GM21619 (cell line): Measurements from ENCODE around the gene BABAM1.

Source experiments
- ATAC-seq: cut with Tn5 transposase; IDR thresholded peaks from one replicate; pipeline ENCODE4 v1.9.1; 2021; ENCODE audit not compliant: unreplicated experiment

Gene BABAM1

DNA sequence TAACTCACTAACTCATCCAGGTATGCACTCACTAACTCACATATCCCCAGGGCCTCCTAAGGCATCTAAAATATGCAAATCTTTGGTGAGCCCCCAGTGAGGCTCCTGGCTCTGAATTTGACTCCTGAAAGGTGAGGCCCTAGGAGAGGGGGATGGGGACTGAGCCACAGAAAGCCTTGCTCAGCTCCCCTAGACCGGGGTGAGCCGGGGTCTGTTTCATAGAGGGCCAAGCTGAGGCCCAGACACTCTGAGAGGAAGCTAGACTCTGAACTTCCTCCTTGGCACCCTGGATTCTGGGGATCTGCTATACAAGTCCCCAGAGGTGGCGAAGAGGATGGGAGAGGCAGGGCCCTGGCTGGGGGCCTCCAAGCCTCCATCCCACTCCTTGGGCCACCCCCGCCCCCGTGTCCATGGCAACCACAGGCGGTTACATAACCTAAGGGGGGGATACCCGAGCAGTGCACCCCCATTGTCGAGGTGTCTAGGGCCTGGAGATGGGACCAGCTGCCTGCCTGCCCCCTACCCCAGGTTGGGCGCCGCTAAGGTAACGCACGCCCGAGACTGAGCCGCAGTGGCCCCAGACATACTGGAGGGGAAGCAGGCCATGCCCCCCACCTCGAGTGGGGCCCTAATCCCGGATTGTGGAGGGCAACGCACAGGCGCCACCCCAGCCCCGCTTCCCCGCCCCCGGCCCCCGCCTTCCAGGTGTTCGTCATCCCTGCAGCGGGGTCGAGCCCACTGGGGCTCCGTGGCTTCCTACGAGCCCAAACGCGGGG is 35.3 kb downstream of the BABAM1 start:
- ATAC-seq, result no peak

- peak; percentile 52 for ATAC-seq
Observed at GRCh38 chr19:17303167-17303939, 36.1 kb downstream of the BABAM1 start, which contains the start of gene ABHD8. Gene ABHD8 (minus strand): TSS chr19:17303425. CDS start chr19:17301616, 1,809 bp downstream.

GRCh38 chr19:17303940-17304267 is 36.7 kb downstream of the BABAM1 start:
- ATAC-seq, result no peak

- ATAC-seq, result no peak
Observed at GRCh38 chr19:17304386-17305215, 37.4 kb downstream of the BABAM1 start.

- no peak for ATAC-seq
Observed at GRCh38 chr19:17305216-17305516, 37.9 kb downstream of the BABAM1 start.

DNA sequence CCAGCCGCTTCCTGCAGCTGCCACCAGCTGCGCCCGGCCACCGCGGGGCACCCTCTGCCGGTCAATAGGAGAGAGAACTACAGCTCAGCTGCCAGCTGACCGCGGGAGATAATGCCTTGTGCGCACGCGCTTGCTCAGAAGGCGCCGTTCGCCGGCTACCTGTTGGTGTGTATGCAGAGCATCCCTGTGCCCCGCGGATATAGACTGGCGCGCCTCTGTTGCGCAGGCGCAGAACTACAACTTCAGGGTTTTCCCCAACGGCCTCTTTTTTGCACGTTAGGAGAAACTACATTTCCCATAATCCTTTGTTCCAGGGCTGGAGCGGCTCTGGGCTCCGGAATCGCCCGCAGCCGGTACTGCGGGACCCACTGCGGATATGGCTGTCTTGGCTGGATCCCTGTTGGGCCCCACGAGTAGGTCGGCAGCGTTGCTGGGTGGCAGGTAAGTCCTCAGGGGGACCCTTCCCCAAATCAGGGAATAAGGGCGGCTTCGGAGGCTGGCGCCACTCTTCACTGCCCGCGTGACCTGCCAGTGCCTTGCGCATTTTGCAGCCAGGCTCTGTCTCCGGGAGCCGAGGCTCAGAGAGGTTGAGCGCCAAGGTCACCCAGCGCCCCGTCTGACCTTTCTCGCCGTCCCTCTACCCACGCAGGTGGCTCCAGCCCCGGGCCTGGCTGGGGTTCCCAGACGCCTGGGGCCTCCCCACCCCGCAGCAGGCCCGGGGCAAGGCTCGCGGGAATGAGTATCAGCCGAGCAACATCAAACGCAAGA is 38.5 kb downstream of the BABAM1 start, which contains the start of gene MRPL34:
Gene MRPL34, plus strand, starts transcription at position 356 of the 768 bp plus-strand sequence. Its CDS starts 21 bp downstream, at position 377.
- peak; percentile 52 for ATAC-seq

DNA sequence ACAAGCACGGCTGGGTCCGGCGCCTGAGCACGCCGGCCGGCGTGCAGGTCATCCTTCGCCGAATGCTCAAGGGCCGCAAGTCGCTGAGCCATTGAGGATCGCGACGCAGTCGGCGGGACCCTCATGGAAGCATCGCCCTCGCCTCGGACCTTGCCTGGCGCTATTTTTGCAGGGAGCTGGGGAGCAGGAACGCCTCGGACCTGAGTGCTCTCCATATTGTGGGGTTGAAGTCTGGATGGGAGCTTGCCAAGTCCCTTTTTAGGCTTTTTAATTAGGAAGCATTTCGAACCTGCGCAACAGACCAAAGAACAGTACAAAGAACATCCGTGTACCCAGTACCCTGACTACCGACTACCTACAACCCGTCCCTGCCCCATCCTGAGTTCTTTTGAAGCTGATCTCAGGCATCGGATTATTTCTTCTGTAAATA is 39.1 kb downstream of the BABAM1 start:
- no peak for ATAC-seq

DNA sequence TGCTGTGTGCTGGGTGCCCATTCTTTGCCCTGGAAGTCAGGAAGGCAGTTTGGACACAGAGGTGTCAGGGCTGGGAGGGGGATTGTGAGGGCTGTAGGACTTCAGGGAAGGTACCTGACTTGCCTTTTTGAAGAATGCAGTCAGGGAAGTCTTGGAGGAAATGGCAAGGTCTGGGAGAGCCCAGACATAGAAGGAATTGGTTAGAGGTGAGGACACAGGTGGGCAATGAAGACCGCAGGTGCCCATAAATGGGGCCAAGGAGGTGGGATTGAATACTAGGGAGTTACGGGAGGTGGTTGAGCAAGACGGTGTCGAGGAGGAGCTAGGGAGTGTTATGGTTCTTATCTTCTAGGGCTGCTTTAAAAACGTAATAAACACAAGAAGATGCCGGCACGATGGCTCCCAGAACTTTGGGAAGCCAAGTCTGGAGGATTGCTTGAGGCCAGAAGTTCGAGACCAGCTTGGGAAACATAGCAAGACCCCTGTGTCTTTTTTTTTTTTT is 40.7 kb downstream of the BABAM1 start:
- ATAC-seq, result no peak

DNA sequence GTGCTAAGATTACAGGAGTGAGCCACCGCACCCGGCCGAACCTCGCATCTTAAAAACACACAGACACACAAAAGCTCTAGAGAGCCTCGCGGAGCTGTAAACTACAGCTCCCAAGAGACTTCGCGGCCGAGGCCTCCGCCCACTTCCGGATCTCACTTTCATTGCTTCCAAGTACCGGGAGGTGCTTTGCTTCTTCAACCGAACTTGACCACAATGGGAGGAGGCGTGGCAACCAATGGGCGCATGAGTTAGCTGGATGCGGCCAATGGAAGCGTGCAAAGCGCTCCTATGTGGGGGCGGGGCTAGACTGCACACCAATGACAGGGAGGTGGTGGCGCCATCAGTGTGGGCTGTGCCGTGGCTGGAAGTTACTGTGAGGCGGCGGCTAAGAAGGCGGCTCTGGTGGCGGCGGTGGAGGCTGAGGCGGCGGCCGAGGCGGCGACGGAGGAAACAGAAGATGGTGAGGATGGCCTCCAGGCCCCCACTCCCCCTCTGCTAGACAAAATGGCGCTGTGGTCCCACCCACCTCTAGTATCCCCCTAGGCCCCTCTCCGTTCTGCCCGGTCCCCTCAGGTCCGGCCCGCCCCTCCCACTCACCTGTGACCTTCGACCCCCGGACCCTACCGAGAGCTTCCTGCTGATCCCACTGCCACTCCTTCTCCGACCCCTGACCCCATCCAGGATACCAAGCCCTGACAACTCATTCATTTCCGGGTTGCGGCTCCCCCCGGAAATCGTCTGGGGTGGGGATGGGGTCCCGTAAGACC is 42.1 kb downstream of the BABAM1 start, which contains the start of gene DDA1:
Gene DDA1, plus strand, starts transcription at position 366 of the 767 bp plus-strand sequence. Its CDS starts 92 bp downstream, at position 458.
- peak; percentile 54 for ATAC-seq

GRCh38 chr19:17309965-17310461 is 42.8 kb downstream of the BABAM1 start:
- no peak for ATAC-seq

DNA sequence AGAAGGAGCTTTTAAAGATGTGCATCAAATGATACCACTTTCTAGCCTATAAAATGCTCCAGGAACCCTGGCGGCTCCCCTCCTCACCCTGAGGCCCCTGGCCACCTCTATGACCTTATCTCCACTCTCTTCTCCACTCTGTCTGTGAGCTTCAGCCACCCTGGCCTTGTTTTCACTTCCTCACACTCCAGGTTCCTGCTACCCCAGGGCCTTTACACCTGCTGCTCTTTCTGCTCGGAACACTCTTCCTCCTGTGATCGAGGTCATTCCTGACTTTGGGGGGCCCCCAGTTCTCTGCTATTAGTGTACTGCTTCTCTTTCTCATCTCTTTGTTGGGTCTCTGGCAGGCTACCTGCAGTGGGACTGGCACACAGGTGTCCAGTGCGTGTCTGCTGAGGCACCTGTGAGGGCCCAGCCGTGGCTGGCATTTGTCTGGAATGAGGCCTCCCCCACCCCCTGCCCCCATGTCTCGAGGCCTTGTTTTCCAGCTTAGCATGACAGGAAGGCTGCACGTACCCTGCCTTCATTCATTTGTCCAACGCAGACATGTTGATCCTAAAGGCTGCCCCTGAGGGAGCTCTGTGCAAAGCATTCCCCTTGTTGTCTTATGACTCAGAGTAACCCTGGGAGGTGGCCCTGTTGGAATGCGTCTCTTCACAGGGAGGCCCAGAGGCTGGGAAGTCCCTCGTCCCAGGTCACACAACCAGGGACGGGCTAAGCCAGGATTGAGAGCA is 44.4 kb downstream of the BABAM1 start:
- no peak for ATAC-seq

DNA sequence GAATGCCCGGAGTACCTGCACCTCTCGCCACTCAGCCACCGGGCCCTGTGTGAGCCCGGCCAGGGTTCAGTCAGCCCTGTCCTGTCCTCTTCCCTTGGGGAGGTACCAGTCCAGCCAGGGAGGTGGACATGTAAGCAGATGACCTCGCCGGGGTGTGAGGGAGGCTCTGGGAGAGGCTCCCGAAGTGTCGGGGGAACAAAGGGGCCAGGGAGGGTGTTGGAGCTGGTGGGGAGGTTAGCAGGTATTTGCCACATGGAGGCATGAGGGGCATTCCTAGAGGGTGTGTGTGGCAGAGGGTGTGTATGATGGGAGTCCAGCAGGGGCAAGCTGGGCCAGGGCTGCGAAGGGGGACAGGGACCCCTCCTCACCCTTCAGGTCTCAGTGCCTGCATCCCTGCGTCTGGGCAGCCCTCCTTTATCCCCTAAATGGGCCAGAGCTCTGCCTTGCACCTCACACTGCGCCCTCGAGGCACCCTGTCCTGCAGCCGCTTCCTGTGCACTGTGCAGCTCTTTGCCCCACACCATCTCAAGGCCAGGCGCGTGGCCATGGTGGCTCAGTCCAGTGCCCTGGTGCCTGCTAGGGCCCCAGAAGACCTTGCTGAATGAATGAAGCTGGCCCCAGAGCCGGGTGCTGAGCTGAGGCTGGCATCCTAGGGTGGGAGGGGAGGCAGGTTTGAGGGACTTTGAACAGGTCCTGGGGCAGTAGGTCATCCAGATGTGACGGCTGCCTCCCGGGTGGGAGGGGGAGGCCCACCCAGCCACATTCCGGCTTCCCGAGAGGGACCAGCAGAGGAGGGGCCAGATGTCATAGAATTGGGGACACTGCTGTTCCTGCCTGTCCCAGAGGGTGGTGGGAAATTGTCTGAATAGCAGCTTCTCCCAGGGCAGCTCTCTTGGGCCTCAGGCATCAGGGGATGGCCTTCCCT is 45.2 kb downstream of the BABAM1 start:
- ATAC-seq, result no peak

GRCh38 chr19:17314007-17314593 is 46.9 kb downstream of the BABAM1 start:
- ATAC-seq, result no peak

GRCh38 chr19:17318966-17319365 is 51.7 kb downstream of the BABAM1 start:
- ATAC-seq, result no peak

- ATAC-seq, result no peak
Observed at GRCh38 chr19:17319473-17320238, 52.4 kb downstream of the BABAM1 start.

DNA sequence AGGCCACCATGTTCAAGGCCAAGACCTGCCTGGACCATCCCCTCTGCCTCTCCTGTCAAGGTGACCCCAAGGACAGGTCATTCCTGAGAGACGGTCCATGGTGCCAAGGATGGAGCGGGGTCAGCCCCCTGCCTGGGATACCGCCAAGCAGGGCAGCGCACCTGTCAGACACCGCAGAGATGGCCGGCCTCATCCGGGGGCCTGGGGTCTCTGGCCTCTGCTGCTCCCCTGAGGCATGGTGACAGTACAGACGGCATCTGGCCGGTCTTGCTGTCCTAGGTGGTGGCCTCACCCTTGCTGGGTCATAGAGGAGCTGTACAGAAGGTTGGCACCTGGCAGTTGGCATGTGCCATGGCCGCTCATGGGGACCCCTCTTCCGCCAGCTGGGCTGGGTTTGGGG is 53.2 kb downstream of the BABAM1 start:
- no peak for ATAC-seq
